ENCODE results near the gene C2CD3. TPM values are rescaled to one million over a fixed set of nuclear protein-coding genes. Genes with fewer than 3 reads are reported as not detected.

The C2CD3 gene
- total and polyA plus RNA-seq, 2 of the 4 experiments (the other 2 are of a cell fraction): 11.1 to 19.2 TPM

- Histone ChIP-seq H3K9me3 (ENCODE audit: control insufficient read depth, insufficient read depth, low read length) (no peaks in the 10 kb centered on the region), H3K79me1 (ENCODE audit: low read depth in 1 of 2, low read length in 2 of 2) (0 out of 4 replicates have a peak, but pooled peaks cover 0 to 10% of the 10 kb centered on the region in 2 experiments), H2AK9ac (replicated peaks; ENCODE audit: low read depth, low read length, poor library complexity) (peak overlapping the region; percentile 37), H4K91ac (ENCODE audit: insufficient read depth, low read depth, low read length) (no peak overlapping the region), H3K4ac (ENCODE audit: low read depth, low read length) (no peak overlapping the region), H3K14ac (replicated peaks; ENCODE audit: low read depth, low read length) (no peak overlapping the region), H4K8ac (ENCODE audit: low read depth in 2 of 2, low read length in 2 of 2) (no peak overlapping the region), H3K36me3 (ENCODE audit: control insufficient read depth, insufficient read depth, low read length) (no peaks in the 10 kb centered on the region), H3K4me1 (ENCODE audit: control insufficient read depth, insufficient read depth, low read length) (no peaks in the 10 kb centered on the region; the same call in 1 of the 2 replicates), H4K5ac (ENCODE audit: low read depth, low read length) (no peak overlapping the region), H3K27me3 (ENCODE audit: control insufficient read depth, insufficient read depth, low read length) (no peaks in the 10 kb centered on the region), H3K9me1 (ENCODE audit: insufficient read depth, low read length) (peaks cover 9% of the 10 kb centered on the region; the same call in 1 of the 2 replicates), H2BK120ac (ENCODE audit: low read depth, low read length) (no peak overlapping the region), H2BK5ac (ENCODE audit: low read depth, low read length, poor library complexity, severe bottlenecking) (no peak overlapping the region), H3K18ac (ENCODE audit: low read depth, low read length) (no peak overlapping the region), H2BK15ac (ENCODE audit: low read depth, low read length) (no peak overlapping the region), H3K56ac (ENCODE audit: extremely low read depth, insufficient read depth, low read length) (no peak overlapping the region), H4K20me1 (ENCODE audit: insufficient read depth, low read length) (peaks cover 3% of the 10 kb centered on the region; the same call in 1 of the 2 replicates), H2BK20ac (ENCODE audit: low read depth, low read length) (no peak overlapping the region; the same call in 1 of the 2 replicates), H3K9ac (ENCODE audit: low read depth, low read length) (no peak overlapping the region), H3K4me2 (ENCODE audit: low read depth, low read length) (no peak overlapping the region), H2AFZ (replicated peaks; ENCODE audit: low read length, poor library complexity) (peak overlapping the region; percentile 46), H3K27ac (ENCODE audit: insufficient read depth, low read length) (no peak overlapping the region), H3K23ac (ENCODE audit: low read depth, low read length) (no peak overlapping the region), H2AK5ac (ENCODE audit: low read depth, low read length) (no peak overlapping the region), H3K4me3 (ENCODE audit: insufficient read depth, low read depth, low read length) (no peak overlapping the region)
- ChIA-PET CTCF (interaction anchor here (0.7 kb wide), 1 partner anchor 89 kb away, joined by 3 read pairs; no protein-coding TSS in a partner anchor), POLR2A (ENCODE audit: unreplicated experiment) (no interaction called here)
- ATAC-seq (ENCODE audit: low read depth) (no peak), DNase-seq (peak; percentile 20)
- intact Hi-C loops (cut with micrococcal nuclease) (loop anchor here (10.0 kb wide), 1 partner anchor 335 kb away; the partner anchor contains the start of gene P4HA3), dilution Hi-C loops (cut with HindIII; ENCODE audit: low sequenced_read_pairs, unreplicated experiment) (no loop called here), in situ Hi-C loops (cut with MboI; ENCODE audit: low sequenced_read_pairs) (no loop called here)
- BruUV-seq (replicated peaks): no TSS peak
- TF ChIP-seq RFX5 (IDR thresholded peaks at IDR 0.05; ENCODE audit: low read depth, low read length) (no peak), RCOR1 (IDR thresholded peaks at IDR 0.05; ENCODE audit: insufficient replicate concordance, low read length) (no peak), MXI1 (IDR thresholded peaks at IDR 0.05; ENCODE audit: borderline replicate concordance, low read depth, low read length) (no peak), MAZ (IDR thresholded peaks at IDR 0.05; ENCODE audit: borderline replicate concordance, low read depth, low read length) (no peak), SMC3 (IDR thresholded peaks at IDR 0.05; ENCODE audit: low read depth, low read length) (no peak), RAD21 (IDR thresholded peaks at IDR 0.05; ENCODE audit: low read length) (no peak), FOS (IDR thresholded peaks at IDR 0.05; ENCODE audit: low read depth, low read length) (no peak), ELK1 (IDR thresholded peaks at IDR 0.05; ENCODE audit: borderline replicate concordance, low read depth, low read length) (no peak)
- TF ChIP-seq, protein P1, sequence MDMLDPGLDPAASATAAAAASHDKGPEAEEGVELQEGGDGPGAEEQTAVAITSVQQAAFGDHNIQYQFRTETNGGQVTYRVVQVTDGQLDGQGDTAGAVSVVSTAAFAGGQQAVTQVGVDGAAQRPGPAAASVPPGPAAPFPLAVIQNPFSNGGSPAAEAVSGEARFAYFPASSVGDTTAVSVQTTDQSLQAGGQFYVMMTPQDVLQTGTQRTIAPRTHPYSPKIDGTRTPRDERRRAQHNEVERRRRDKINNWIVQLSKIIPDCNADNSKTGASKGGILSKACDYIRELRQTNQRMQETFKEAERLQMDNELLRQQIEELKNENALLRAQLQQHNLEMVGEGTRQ (IDR thresholded peaks at IDR 0.05; ENCODE audit: low read depth, low read length): no peak
- WGBS, 2 experiments (ENCODE audit: extremely low coverage in 2 of 2, insufficient read length in 1 of 2): 83% methylated on average over 1 of the region's 6 CpGs; no CpG with 5 or more reads in 1 of the 2 experiments
Observed at GRCh38 chr11:73980001-73980961, 190.5 kb downstream of the C2CD3 start.
